LNCAP (cell line): Measurements from ENCODE around the gene ZBTB40.
A peak's percentile ranks its signal among the peaks of the same experiment; 100 is the strongest.

Source experiments
- CTCF ChIP-seq: fragments of 450-650 bp; IDR thresholded peaks from 2 replicates; pipeline ENCODE4 v1.5.1; 2017; ENCODE audit warnings: mild to moderate bottlenecking

Gene ZBTB40

DNA sequence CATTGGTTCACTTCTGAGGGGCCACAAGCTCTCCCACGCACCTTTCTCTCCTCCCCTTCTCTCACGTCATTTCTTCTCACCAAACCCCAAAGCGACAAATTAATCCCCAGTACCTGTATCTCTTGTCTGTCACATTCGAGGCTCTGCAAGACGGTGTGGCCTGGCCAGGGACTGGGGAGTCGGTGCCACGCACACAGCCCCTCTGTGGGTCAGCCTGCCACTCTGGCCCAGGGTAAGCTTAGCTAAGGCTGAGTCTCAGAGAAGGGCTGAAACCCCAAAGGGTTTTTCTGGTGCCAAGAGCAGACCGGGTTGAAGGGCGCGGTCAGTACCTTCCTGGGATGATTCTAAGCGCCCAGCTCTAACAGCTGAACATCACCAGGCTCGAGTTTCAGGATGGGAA is 34.2 kb upstream of the ZBTB40 start:
- no peak for TF ChIP-seq CTCF

DNA sequence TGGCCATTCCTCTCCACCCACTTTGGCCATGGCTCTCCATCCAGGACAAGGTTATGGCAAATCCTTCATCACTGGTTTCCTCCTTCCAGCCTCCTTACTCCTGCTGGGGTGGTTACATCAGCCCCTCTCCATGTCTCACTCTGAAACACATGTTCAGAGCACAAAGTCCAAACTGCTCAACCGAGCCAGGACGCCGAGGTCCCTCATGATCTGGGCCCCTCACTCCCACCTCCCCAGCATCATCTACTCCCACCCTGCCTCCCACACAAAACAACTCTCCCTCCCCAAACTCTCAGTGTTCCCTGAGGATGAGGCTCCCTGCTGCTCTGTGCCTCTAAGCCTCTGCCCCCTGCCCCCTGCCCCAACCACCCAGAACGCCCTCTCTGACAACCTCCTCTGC is 33.3 kb upstream of the ZBTB40 start:
- TF ChIP-seq CTCF: no peak

DNA sequence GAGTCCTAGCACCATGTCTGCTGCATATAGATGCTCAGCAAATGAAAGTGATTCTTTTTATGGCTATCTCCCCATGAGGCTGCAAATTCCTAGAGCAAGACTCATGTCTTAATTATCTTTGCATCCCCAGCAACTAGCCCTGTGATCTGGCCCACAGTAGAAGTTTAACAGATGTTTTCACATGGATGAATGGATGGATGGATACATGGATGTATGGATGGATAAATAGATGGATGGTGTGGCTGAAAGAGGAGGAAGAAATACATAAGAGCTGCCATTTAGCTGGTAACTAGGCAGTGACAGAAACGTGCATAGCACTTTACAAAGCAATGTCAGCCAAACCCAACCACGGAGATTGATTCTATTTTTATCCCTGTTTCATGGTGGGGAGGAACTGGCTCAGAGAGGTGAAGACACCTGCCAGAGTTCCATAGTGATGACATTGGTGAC is 32.7 kb upstream of the ZBTB40 start:
- TF ChIP-seq CTCF: no peak

GRCh38 chr1:22420455-22421053 is 31.1 kb upstream of the ZBTB40 start:
- peak; percentile 64 for TF ChIP-seq CTCF

DNA sequence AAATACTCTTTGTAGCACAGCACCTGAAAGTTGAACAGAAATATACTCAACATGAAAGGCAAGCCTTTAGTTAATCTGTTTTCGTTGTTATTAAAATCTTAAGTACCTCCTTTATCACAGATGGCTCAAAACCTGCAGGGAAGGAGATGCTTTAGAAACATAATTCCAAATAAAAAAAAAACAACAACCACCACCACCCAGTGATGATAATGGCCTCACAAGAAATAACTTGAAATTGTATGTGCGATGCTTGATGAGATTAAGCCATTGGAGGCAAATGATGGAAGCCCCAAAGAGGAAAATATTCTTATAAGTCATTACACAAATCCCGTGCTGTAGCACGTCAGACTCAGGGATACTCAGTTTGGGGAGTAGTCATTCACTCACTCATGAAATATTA is 24.9 kb upstream of the ZBTB40 start:
- TF ChIP-seq CTCF: no peak

- TF ChIP-seq CTCF: no peak
Measured at GRCh38 chr1:22428672-22429071, 23.0 kb upstream of the ZBTB40 start.

DNA sequence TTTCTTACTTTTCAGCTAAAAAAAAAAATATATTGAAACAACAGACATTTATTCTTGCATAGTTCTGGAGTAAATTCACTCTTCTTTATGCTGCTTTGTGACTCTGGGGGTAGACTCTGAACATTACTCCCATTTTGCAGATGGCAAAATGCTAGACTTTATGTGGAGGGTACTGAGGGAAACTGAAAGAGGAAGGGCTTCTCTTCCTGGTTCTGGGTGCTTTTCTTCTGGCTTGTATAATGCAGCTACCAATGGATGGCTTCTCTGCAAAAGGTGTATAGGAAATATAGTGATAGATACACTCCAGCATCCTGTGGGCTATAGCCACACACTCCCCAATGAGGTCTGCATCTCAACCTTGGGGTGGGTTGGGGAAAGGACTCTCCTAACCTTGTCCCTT is 19.7 kb upstream of the ZBTB40 start:
- TF ChIP-seq CTCF: no peak

- no peak for TF ChIP-seq CTCF
Measured at GRCh38 chr1:22434717-22435116, 16.9 kb upstream of the ZBTB40 start.
